Ramos (cell line): ENCODE results near the gene GGPS1.
"Not testable (repeated sequence)": the region's sequence is repeated elsewhere in the genome, so short reads cannot be mapped to it uniquely, and the experiment has no call there.

ENCODE experiments used
- in situ Hi-C: fragments of 300-500 bp; cut with MboI; formaldehyde crosslinking; loops from one replicate; pipeline ENCODE4 v1.14.3; 2022; ENCODE audit warnings: low sequenced_read_pairs; ENCODE audit not compliant: unreplicated experiment

GGPS1 gene

DNA sequence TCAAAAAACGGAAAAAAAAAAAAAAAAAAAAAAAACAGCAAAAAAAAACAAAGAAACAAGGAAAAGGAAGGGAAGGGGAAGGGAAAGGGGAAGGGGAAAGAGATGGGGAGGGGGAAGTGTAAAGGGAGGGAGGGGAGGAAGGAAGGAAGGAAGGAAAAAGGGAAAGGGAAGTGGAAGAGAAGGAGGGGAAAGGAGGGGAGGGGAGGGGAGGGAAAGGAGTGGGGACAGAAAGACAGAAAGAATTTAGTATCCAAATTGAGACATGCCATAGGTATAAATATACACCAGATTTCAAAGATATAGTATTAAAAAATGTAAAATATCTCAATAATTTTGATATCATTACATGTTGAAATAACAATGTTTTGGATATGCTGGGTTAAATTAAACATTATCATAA lies 26.2 kb upstream of the GGPS1 start:
- in situ Hi-C loops: no loop called here

- in situ Hi-C loops: no loop called here
Measured at GRCh38 chr1:235304549-235305451, 23.6 kb upstream of the GGPS1 start.

DNA sequence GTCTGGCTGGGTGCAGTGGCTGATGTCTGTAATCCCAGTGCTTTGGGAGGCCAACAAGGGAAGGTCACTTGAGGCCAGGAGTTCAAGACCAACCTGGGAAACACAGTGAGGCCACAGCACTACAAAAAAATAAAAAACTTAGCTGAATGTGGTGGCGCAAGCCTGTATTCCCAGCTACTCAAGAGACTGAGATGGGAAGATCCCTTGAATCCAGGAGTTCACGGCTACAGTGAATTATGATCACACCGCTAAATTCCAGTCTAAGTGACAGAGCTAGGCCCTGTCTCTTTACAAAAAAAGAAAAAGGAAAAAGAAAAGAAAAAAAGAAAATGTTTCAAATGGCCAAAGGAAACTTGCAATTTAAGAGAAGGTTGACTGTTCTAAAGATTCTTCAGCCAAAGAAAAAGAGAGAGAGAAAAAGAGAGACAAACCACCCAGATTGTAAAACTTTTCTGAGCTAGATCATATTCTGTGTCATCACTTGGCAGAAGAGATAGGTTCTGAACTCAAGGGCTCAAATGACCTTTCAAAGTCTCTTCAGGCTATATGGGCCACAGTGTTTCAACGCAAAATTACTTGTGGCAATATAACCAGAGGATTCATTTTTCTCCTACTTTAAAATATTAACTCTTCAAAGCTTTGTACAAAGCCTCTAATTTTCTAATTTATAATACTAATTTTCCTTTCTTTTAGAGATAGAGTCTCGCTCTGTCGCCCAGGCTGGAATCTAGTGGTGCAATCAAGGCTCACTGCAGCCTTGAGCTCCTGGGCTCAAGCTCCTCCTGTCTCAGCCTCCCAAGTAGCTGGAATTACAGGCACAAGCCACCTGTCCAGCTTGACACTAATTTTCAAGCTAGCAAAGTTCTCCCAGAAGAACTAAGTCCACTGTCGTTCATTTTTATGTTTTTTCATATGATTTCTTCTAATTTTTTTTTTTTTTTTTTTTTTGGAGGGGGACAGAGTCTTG lies 20.9 kb upstream of the GGPS1 start:
- in situ Hi-C loops: no loop called here

- in situ Hi-C loops: not testable (repeated sequence)
Measured at GRCh38 chr1:235309206-235309605, 19.2 kb upstream of the GGPS1 start.

DNA sequence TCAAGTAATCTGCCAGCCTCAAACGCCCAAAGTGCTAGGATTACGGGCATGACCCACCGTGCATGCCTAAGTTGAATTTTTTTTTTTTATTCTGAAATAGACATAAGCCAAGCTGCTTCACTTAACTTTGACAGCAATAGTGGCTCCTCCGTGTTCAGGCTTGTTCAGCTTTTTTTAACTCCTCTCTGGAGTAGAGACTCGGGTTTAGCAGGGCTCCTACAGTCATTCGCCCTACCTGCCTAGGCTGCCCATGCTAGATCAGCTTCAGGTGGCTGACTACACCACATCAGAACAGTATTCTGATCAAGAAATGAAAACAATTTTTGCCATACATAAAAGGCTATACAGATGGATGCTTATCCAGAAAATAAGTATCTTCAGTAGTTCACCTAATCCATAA lies 15.1 kb upstream of the GGPS1 start:
- in situ Hi-C loops: no loop called here

- in situ Hi-C loops: no loop called here
Measured at GRCh38 chr1:235313931-235314678, 14.3 kb upstream of the GGPS1 start.

DNA sequence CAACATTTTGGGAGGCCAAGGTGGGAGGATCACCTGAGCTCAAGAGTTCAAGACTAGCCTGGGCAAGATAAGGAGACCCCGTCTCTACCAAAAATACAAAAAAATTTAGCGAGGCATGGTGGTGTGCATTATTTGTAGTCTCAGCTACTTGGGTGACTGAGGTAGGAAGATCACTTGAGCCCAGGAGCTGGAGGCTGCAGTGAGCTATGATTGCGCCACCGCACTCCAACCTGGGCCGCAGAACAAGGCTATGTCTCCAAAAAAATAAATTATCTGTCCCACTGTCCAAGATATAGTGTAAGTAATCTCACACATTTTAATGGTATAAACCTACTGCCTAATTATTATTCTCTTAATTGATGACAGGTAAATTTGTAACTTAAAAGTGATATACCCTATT lies 13.2 kb upstream of the GGPS1 start:
- in situ Hi-C loops: no loop called here

DNA sequence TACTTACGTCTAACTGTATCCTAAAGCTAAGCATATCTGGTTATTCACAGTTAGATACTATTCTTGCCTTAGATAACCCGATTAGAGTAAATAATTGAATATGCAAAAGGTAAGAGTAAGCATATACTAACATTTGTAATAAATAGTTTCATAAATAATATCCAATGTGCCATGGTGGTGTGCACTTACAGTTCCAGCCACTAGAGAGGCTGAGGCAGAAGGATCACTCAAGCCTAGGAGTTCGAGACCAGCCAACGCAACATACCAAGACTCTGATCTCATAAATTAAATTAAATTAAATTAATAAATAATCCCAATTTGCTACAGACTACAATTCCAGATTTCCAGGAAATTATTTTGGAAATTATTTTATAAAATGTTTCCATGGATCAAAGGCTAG lies 12.6 kb upstream of the GGPS1 start:
- in situ Hi-C loops: no loop called here

GRCh38 chr1:235317168-235317567 lies 11.2 kb upstream of the GGPS1 start:
- in situ Hi-C loops: no loop called here

- in situ Hi-C loops: no loop called here
Measured at GRCh38 chr1:235319255-235319654, 9.1 kb upstream of the GGPS1 start.

- in situ Hi-C loops: no loop called here
Measured at GRCh38 chr1:235320521-235321179, 7.7 kb upstream of the GGPS1 start.

- in situ Hi-C loops: no loop called here
Measured at GRCh38 chr1:235324296-235324695, 4.1 kb upstream of the GGPS1 start.

DNA sequence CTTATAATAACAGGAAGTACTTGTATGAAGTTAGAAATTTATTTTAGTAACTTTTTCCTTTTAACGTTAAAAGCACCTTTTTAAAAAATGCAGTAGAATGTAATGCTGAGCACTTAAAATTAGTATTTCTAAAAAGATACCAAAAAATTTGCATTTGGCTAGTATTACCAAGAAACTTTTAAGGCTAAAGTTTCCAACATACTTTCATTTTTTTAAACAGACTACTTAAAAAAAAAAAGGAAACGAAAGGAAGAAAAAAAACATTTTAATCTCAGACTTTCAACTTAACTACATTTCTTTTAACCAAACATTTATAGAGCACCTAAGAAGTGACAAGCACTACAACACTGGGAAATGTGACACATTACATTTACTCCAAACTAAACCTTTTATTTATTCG lies 3.2 kb upstream of the GGPS1 start:
- in situ Hi-C loops: no loop called here

DNA sequence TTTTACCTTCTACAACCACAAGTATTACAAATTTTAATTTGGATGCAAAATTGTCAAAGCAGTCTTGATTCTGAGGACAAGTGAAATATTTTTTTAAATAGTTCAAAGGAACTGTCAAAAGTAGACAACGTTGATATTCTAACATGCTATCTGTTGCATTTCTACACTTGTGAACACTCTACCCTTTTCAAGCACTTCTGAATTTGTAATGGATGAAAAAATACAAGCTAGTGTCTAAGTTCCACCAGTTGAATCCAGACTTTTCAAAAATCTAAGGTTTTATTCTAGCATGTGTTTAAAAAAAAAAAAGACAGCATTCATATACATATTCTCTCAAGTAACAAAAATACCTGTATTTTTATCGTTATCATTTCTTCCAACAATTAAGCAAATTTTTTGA lies 2.5 kb upstream of the GGPS1 start:
- in situ Hi-C loops: no loop called here

GRCh38 chr1:235326719-235327558 lies 1.4 kb upstream of the GGPS1 start:
- in situ Hi-C loops: no loop called here

- in situ Hi-C loops: no loop called here
Measured at GRCh38 chr1:235327559-235328270, 655 bp upstream of the GGPS1 start, which contains the start of gene ARID4B. ARID4B (minus strand) TSS chr1:235328179; CDS start chr1:235326919, 1,260 bp downstream.

GRCh38 chr1:235329139-235329902 lies 951 bp downstream of the GGPS1 start:
- in situ Hi-C loops: no loop called here

- in situ Hi-C loops: no loop called here
Measured at GRCh38 chr1:235330918-235331285, 2.5 kb downstream of the GGPS1 start.
